HEK293T (cell line): ENCODE results near the gene SIMC1.

Experiments
- CTCF ChIA-PET: fragments of 350-600 bp; formaldehyde crosslinking; extraction: SDS; loops from one replicate; lab custom pipeline; 2021; ENCODE audit warnings: antibody characterized with exemption, inconsistent platforms; lab: Yijun Ruan, JAX
- POLR2A ChIA-PET: fragments of 350-600 bp; formaldehyde crosslinking; extraction: SDS; loops from one replicate; lab custom pipeline; 2020; ENCODE audit warnings: antibody characterized with exemption, inconsistent platforms; lab: Yijun Ruan, JAX
- DNase-seq: peaks from one replicate; pipeline ENCODE4 v3.0.0; 2012; ENCODE audit warnings: mixed read lengths; ENCODE audit errors: extremely low spot score
- ARNT ChIP-seq: fragments of 450-650 bp; IDR thresholded peaks from 2 replicates; pipeline ENCODE4 v1.6.1; 2017; ENCODE audit warnings: mild to moderate bottlenecking
- BHLHE40 ChIP-seq: fragments of 450-650 bp; IDR thresholded peaks from 2 replicates; pipeline ENCODE4 v1.6.1; 2016; ENCODE audit warnings: mild to moderate bottlenecking, moderate library complexity, borderline replicate concordance
- CTBP1 ChIP-seq: fragments of 450-650 bp; IDR thresholded peaks from 2 replicates; pipeline ENCODE4 v1.6.1; 2016; ENCODE audit warnings: borderline replicate concordance
- ELF4 ChIP-seq: fragments of 450-650 bp; IDR thresholded peaks from 2 replicates; pipeline ENCODE4 v1.6.1; 2017; ENCODE audit warnings: antibody characterized with exemption
- FOXA1 ChIP-seq: fragments of 450-650 bp; IDR thresholded peaks from 2 replicates; pipeline ENCODE4 v1.6.1; 2016; ENCODE audit warnings: mild to moderate bottlenecking
- FOXK2 ChIP-seq: fragments of 450-650 bp; IDR thresholded peaks from 2 replicates; pipeline ENCODE4 v1.6.1; 2016; ENCODE audit warnings: mild to moderate bottlenecking
- FOXM1 ChIP-seq: fragments of 450-650 bp; IDR thresholded peaks from 2 replicates; pipeline ENCODE4 v1.6.1; 2017; ENCODE audit warnings: mild to moderate bottlenecking, borderline replicate concordance
- HDGF ChIP-seq: fragments of 450-650 bp; IDR thresholded peaks from 2 replicates; pipeline ENCODE4 v1.6.1; 2017; ENCODE audit warnings: antibody characterized with exemption, borderline replicate concordance
- L3MBTL2 ChIP-seq: fragments of 450-650 bp; conservative IDR thresholded peaks from 2 replicates; pipeline ENCODE4 v1.6.1; 2016; ENCODE audit warnings: mild to moderate bottlenecking
- LEF1 ChIP-seq: fragments of 450-650 bp; IDR thresholded peaks from 2 replicates; pipeline ENCODE4 v1.6.1; 2017; ENCODE audit warnings: mild to moderate bottlenecking, borderline replicate concordance
- NFRKB ChIP-seq: fragments of 450-650 bp; IDR thresholded peaks from 2 replicates; pipeline ENCODE4 v1.6.1; 2016; ENCODE audit warnings: mild to moderate bottlenecking, moderate library complexity
- PKNOX1 ChIP-seq: fragments of 450-650 bp; IDR thresholded peaks from 2 replicates; pipeline ENCODE4 v1.6.1; 2016
- SP1 ChIP-seq: fragments of 450-650 bp; IDR thresholded peaks from 2 replicates; pipeline ENCODE4 v1.6.1; 2017
- SUZ12 ChIP-seq: fragments of 450-650 bp; IDR thresholded peaks from 2 replicates; pipeline ENCODE4 v1.6.1; 2016; ENCODE audit warnings: mild to moderate bottlenecking
- TARDBP ChIP-seq: fragments of 450-650 bp; IDR thresholded peaks from 2 replicates; pipeline ENCODE4 v1.6.1; 2016
- ZNF384 ChIP-seq: fragments of 450-650 bp; IDR thresholded peaks from 2 replicates; pipeline ENCODE4 v1.6.1; 2016

Gene SIMC1

GRCh38 chr5:176317534-176318374 is 79.5 kb downstream of the SIMC1 start:
- ChIA-PET POLR2A (no interaction called here), CTCF (interaction anchor here (0.5 kb wide), 1 partner anchor 11 kb away, joined by 5 read pairs; no protein-coding TSS in a partner anchor)
- no peak for TF ChIP-seq TARDBP
- TF ChIP-seq HDGF, result no peak
- no peak for TF ChIP-seq SP1
- no peak for TF ChIP-seq SUZ12
- TF ChIP-seq FOXM1, result no peak
- no peak for TF ChIP-seq BHLHE40
- TF ChIP-seq NFRKB, result no peak
- no peak for TF ChIP-seq ZNF384
- TF ChIP-seq FOXK2, result no peak
- TF ChIP-seq ELF4, result no peak
- TF ChIP-seq FOXA1, result no peak
- TF ChIP-seq ARNT, result no peak
- TF ChIP-seq PKNOX1, result no peak
- TF ChIP-seq L3MBTL2, result no peak
- TF ChIP-seq CTBP1, result no peak
- TF ChIP-seq LEF1, result no peak
- no peak for DNase-seq

GRCh38 chr5:176319827-176320554 is 81.8 kb downstream of the SIMC1 start:
- ChIA-PET POLR2A (no interaction called here), CTCF (no interaction called here)
- DNase-seq, result no peak
- TF ChIP-seq FOXK2, result no peak
- no peak for TF ChIP-seq L3MBTL2
- TF ChIP-seq ZNF384, result no peak
- no peak for TF ChIP-seq SUZ12
- no peak for TF ChIP-seq TARDBP
- TF ChIP-seq NFRKB, result no peak
- TF ChIP-seq HDGF, result no peak
- no peak for TF ChIP-seq FOXA1
- TF ChIP-seq ARNT, result no peak
- TF ChIP-seq FOXM1, result no peak
- TF ChIP-seq SP1, result no peak
- no peak for TF ChIP-seq LEF1
- TF ChIP-seq BHLHE40, result no peak
- no peak for TF ChIP-seq ELF4
- TF ChIP-seq CTBP1, result no peak
- no peak for TF ChIP-seq PKNOX1

GRCh38 chr5:176320577-176320976 is 82.4 kb downstream of the SIMC1 start:
- CTCF ChIA-PET, result no interaction called here
- POLR2A ChIA-PET, result no interaction called here
- no peak for TF ChIP-seq TARDBP
- TF ChIP-seq FOXM1, result no peak
- no peak for TF ChIP-seq FOXA1
- no peak for TF ChIP-seq ARNT
- no peak for TF ChIP-seq SP1
- TF ChIP-seq CTBP1, result no peak
- TF ChIP-seq NFRKB, result no peak
- no peak for TF ChIP-seq SUZ12
- TF ChIP-seq PKNOX1, result no peak
- no peak for TF ChIP-seq LEF1
- no peak for TF ChIP-seq HDGF
- TF ChIP-seq FOXK2, result no peak
- no peak for TF ChIP-seq BHLHE40
- TF ChIP-seq ELF4, result no peak
- TF ChIP-seq ZNF384, result no peak
- no peak for TF ChIP-seq L3MBTL2
- DNase-seq, result no peak

GRCh38 chr5:176334031-176334770 is 96.0 kb downstream of the SIMC1 start:
- no peak for TF ChIP-seq SP1
- no peak for TF ChIP-seq FOXM1
- no peak for TF ChIP-seq PKNOX1
- TF ChIP-seq ELF4, result no peak
- no peak for TF ChIP-seq LEF1
- no peak for TF ChIP-seq FOXK2
- no peak for TF ChIP-seq L3MBTL2
- TF ChIP-seq FOXA1, result no peak
- no peak for TF ChIP-seq BHLHE40
- no peak for TF ChIP-seq NFRKB
- TF ChIP-seq SUZ12, result no peak
- TF ChIP-seq HDGF, result no peak
- TF ChIP-seq ZNF384, result no peak
- no peak for TF ChIP-seq ARNT
- DNase-seq, result no peak
- POLR2A ChIA-PET, result no interaction called here
- CTCF ChIA-PET, result no interaction called here
